Endothelial cell of umbilical vein (primary cell): ENCODE results near the gene RPL11.

ENCODE experiments used
- CTCF ChIP-seq, 2 donors: IDR thresholded peaks; 1 replicate in 1 of 2; 2 replicates in 1 of 2; pipeline ENCODE4 v1.5.1; 2011; ENCODE audit warnings: low read length in 2 of 2, mild to moderate bottlenecking in 2 of 2, moderate library complexity in 2 of 2, control low read depth in 1 of 2, inconsistent platforms in 1 of 2, low read depth in 1 of 2; ENCODE audit not compliant: insufficient read depth in 1 of 2; ENCODE audit errors: extremely low read depth in 1 of 2
- EZH2 ChIP-seq: IDR thresholded peaks from 2 replicates; pipeline ENCODE4 v1.6.1; 2012; ENCODE audit warnings: borderline replicate concordance, low read depth, mild to moderate bottlenecking, moderate library complexity, low read length, inconsistent platforms; ENCODE audit not compliant: severe bottlenecking
- GATA2 ChIP-seq: IDR thresholded peaks from 2 replicates; pipeline ENCODE4 v1.7.0; 2011; ENCODE audit warnings: low read depth, mild to moderate bottlenecking, moderate library complexity, mixed read lengths, low read length; ENCODE audit not compliant: insufficient read length, insufficient read depth
- TF ChIP-seq, protein P1 (sequence below): IDR thresholded peaks from 2 replicates; pipeline ENCODE4 v1.6.1; 2011; ENCODE audit not compliant: insufficient read depth, insufficient read length

GRCh38 chr1:23646541-23646940 is 45.1 kb upstream of the RPL11 start:
- no peak for TF ChIP-seq GATA2
- TF ChIP-seq CTCF (IDR thresholded peaks at IDR 0.05; ENCODE audit: extremely low read depth in 1 of 2, insufficient read depth in 1 of 2, low read depth in 1 of 2, low read length in 2 of 2) = no peak
- TF ChIP-seq EZH2 = no peak
- TF ChIP-seq, protein P1, sequence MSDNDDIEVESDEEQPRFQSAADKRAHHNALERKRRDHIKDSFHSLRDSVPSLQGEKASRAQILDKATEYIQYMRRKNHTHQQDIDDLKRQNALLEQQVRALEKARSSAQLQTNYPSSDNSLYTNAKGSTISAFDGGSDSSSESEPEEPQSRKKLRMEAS = no peak
